ENCODE measurements around the gene RXRB.

Gene RXRB

DNA sequence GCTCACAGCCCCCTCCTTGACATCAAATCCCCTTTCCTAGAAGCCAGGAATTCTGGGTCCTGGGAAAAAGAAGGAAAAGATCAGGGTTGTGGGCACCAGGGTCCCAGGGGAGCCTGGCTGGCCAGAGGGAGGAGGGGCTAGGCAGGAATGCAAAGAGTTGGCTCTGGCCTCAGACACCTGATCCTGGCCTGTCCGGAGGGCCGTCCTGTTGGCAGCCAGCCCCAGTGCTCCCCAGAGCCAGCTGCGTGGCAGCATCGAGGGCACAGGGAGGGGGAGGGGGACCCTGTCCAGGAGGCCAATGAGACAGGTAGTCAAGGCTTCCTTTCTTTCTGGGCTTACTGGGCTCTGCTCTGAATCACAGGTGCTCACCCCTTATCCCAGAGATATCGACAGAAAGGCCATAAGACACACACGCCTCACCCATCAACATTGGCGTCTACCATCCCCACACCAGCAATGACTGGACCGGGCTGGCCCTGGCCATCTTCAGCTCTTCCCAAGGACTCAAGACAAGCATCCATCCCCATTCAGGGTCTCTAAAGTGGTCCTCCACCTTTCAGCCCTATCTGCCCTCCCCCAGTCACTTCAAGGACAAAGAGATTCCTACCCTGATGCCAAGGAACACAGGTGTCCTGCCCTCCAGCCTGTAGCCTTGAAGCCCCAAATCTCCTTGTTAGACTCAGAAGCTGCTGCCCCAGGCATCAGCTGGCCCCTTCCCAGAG lies 8.9 kb downstream of the RXRB start:
- peaks cover 19% of the 10 kb centered on the region for H3K36me3 ChIP-seq (ENCODE audit: control insufficient read depth, insufficient read depth, low read length)
- H3K4me1 ChIP-seq (ENCODE audit: control insufficient read depth, insufficient read depth, low read length) = no peaks in the 10 kb centered on the region
- H3K27ac ChIP-seq (ENCODE audit: low read depth, low read length) = no peak overlapping the region
- peaks cover 17% of the 10 kb centered on the region for H3K27me3 ChIP-seq (ENCODE audit: control insufficient read depth, insufficient read depth, low read length)
- H3K9ac ChIP-seq (ENCODE audit: low read length) = no peak overlapping the region
- H3K4me3 ChIP-seq (ENCODE audit: low read length) = no peak overlapping the region

DNA sequence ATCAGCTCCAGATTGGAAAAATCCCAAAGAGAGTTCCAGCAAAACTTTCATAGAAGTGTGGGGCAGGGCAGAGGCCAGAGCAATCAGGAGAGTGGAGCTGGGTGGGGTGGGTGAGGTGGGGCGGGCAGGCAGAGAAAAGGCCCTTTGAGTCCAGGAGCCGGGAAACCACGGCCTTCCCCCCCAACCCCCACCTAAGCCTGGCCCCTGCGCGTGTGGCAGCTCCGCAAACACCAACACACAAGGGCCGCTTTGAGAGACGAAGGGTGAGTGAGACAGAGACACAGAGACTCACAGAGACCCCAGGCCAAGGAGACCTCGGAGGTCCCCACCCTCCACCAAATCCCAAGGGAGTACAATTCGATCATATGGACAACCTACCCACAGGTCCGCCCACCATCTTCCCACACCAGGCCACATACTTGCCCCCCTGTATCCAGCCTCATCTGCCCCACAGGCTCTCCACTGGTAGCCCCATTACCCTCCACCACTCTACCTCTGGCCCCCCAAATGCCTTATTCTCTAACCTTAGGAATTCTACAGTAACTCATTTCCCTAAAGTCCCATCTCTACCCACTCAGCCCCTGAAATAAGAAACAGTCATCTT lies 9.9 kb downstream of the RXRB start:
- no peak overlapping the region for H3K27ac ChIP-seq (ENCODE audit: low read depth, low read length)
- H3K4me3 ChIP-seq (ENCODE audit: low read length) = no peak overlapping the region
- H3K9ac ChIP-seq (ENCODE audit: low read length) = no peak overlapping the region
- peaks cover 17% of the 10 kb centered on the region for H3K27me3 ChIP-seq (ENCODE audit: control insufficient read depth, insufficient read depth, low read length)
- H3K4me1 ChIP-seq (ENCODE audit: control insufficient read depth, insufficient read depth, low read length) = no peaks in the 10 kb centered on the region
- H3K36me3 ChIP-seq (ENCODE audit: control insufficient read depth, insufficient read depth, low read length) = peaks cover 9% of the 10 kb centered on the region

DNA sequence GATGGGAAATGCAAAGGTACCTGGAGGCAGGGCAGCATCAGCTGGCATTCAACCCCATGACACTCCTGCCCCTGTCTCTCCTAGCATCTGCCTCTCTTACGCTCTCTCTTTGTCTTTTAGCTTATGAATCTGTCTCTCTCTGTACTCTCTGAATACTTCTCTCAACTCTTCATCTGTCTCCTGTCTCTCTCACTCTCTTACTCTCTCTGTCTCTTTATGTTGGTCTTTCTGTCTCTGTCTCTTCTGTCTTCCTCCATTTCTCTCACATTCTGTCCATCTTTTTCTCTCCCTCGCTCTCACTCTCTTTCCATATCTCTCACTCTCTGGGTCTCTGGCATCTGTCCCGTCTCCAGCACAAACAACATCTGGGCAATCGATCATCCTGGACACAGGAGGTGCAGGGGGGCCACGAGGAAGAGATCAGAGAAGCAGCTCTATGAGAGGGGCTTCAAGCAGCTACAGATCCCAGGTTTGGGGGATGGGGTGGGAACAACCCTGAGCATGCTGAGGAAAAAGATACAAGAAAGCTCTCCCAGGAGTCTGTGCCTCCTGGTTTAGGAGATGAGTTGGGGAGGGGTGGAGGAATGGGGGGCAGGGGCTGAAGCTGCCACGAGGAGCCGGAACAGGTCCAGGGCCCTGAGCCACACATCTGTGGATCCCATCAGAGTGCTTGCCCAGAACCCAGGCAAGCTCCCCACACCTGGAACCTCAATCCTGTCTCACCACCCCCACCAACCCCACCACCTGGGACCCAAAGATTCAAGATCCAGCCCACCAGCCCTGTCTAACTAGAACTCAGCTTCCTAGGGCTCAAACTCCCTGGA lies 10.6 kb downstream of the RXRB start:
- Histone ChIP-seq H3K36me3 (ENCODE audit: control insufficient read depth, insufficient read depth, low read length) (peaks cover 4% of the 10 kb centered on the region), H3K27me3 (ENCODE audit: control insufficient read depth, insufficient read depth, low read length) (peaks cover 17% of the 10 kb centered on the region), H3K4me3 (ENCODE audit: low read length) (no peak overlapping the region), H3K9ac (ENCODE audit: low read length) (no peak overlapping the region), H3K27ac (ENCODE audit: low read depth, low read length) (no peak overlapping the region), H3K4me1 (ENCODE audit: control insufficient read depth, insufficient read depth, low read length) (no peaks in the 10 kb centered on the region)

DNA sequence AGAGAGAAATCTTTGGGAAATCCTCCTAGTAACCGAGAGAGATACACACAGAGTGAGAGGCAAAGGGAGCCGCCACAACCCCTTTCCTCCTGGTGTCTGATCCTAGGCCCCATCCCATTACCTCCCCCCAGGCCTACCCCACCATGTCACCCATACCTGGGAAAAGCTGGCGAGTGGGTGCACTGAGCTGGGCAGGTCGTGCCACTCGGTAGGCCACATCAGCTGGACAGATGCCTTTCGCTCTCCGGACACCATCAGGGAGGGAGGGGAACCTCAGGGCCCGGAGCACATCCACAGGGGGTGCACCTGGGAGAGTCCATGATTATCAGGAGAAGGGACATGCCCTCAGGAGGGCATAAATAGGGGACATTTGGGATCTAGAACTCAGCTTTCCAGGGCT lies 11.3 kb downstream of the RXRB start:
- H3K9ac ChIP-seq (ENCODE audit: low read length) = no peak overlapping the region
- no peak overlapping the region for H3K4me3 ChIP-seq (ENCODE audit: low read length)
- H3K27me3 ChIP-seq (ENCODE audit: control insufficient read depth, insufficient read depth, low read length) = peaks cover 17% of the 10 kb centered on the region
- no peak overlapping the region for H3K27ac ChIP-seq (ENCODE audit: low read depth, low read length)
- H3K4me1 ChIP-seq (ENCODE audit: control insufficient read depth, insufficient read depth, low read length) = no peaks in the 10 kb centered on the region
- H3K36me3 ChIP-seq (ENCODE audit: control insufficient read depth, insufficient read depth, low read length) = peaks cover 2% of the 10 kb centered on the region

DNA sequence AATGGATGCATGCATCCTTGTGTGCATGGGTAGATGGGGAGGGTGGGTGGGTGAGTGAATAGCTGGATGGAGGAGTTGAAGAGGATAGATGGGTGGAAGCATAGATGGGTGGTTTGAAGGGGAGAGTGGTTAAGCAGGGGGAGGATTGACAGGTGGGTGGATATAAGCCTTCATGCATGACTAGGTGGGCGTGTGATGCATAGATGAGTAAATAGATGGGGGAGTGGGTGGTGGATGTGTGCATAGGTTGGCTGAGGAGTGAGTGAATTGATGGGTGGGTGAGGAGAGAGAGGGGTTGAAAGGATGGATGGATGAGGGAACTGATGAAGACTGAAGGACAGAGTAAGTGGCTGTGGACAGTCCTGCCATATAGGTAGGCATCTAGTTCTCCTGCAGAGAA lies 12.7 kb downstream of the RXRB start:
- Histone ChIP-seq H3K27me3 (ENCODE audit: control insufficient read depth, insufficient read depth, low read length) (peaks cover 17% of the 10 kb centered on the region), H3K36me3 (ENCODE audit: control insufficient read depth, insufficient read depth, low read length) (no peaks in the 10 kb centered on the region), H3K27ac (ENCODE audit: low read depth, low read length) (no peak overlapping the region), H3K9ac (ENCODE audit: low read length) (no peak overlapping the region), H3K4me1 (ENCODE audit: control insufficient read depth, insufficient read depth, low read length) (no peaks in the 10 kb centered on the region), H3K4me3 (ENCODE audit: low read length) (no peak overlapping the region)

DNA sequence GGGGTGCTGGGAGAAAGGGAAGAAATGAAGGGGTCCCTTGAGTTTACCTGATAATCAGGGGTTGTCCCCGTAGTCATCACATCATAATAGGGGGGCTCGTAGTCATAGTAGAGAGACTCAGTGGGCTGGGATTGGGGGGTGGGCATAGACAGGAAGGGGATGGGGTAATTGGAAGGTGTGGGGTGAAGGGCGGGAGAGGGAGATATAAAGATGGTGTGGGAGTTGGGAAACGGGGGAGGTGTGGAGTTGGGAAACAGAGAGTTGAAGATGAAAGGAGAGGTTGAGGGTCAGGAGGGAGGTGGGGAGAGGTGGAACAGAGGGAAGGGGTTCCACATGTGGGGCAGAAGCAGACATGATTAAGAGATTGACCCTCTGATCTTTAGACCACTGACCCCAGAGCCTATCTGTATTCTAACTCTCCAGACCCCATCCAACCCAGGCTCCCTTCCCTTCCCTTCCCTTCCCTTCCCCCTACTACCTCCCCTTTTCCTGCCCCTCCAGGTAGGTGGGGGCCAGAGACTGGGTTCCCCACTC lies 14.7 kb downstream of the RXRB start:
- H3K4me1 ChIP-seq (ENCODE audit: control insufficient read depth, insufficient read depth, low read length) = no peaks in the 10 kb centered on the region
- H3K36me3 ChIP-seq (ENCODE audit: control insufficient read depth, insufficient read depth, low read length) = no peaks in the 10 kb centered on the region
- H3K9ac ChIP-seq (ENCODE audit: low read length) = no peak overlapping the region
- peaks cover 3% of the 10 kb centered on the region for H3K27me3 ChIP-seq (ENCODE audit: control insufficient read depth, insufficient read depth, low read length)
- H3K4me3 ChIP-seq (ENCODE audit: low read length) = no peak overlapping the region
- no peak overlapping the region for H3K27ac ChIP-seq (ENCODE audit: low read depth, low read length)

DNA sequence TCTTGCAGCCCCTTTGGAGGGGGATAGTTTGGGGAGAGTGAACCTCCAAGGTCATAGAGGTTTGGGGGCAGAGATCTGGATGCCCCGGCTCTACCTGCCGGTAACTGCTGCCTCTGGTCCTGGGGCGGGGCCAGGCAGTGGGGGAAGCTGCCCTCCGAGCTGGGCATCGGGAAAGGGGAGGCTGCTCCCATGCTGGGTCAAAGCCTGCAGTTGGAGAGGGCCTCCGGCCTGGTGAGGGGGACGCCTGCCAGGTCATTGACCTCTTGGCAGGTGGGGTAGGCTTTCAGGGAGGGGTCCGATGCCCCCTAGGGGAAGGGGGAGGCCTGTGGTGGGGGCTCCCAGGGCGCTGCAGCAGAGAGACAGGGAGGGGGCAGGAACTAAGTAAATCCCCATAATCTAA lies 15.3 kb downstream of the RXRB start:
- Histone ChIP-seq H3K4me3 (ENCODE audit: low read length) (no peak overlapping the region), H3K4me1 (ENCODE audit: control insufficient read depth, insufficient read depth, low read length) (no peaks in the 10 kb centered on the region), H3K27ac (ENCODE audit: low read depth, low read length) (no peak overlapping the region), H3K9ac (ENCODE audit: low read length) (no peak overlapping the region), H3K27me3 (ENCODE audit: control insufficient read depth, insufficient read depth, low read length) (peaks cover 3% of the 10 kb centered on the region), H3K36me3 (ENCODE audit: control insufficient read depth, insufficient read depth, low read length) (no peaks in the 10 kb centered on the region)

DNA sequence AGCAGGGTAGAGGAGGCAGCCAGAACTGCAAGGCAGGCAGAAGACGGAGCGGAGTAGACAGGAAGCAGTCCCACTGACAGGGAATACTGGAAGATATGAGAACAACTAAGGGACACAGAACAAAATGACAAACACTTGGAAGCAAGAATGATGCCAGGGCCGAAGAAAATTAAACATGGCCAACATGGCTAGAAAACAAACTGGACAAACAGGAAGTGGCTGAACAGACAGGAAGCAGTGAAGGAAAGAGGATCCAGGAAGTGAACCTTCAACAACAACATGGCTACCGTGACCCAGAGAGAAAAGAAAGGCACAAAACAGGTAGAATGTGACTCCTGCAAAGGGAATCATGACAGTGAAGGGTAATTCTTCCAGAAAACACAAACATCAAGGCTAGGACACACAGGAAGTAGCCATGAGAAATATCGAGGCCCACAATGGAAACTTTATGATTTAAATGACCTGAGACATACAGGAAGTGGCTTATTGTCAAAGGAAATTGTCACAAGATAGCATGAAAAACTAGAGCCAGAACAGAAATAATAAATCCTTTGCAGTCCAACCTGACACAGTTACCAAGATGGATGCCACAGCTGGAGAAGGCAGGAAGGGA lies 17.3 kb downstream of the RXRB start:
- Histone ChIP-seq H3K9ac (ENCODE audit: low read length) (no peak overlapping the region), H3K36me3 (ENCODE audit: control insufficient read depth, insufficient read depth, low read length) (no peaks in the 10 kb centered on the region), H3K4me1 (ENCODE audit: control insufficient read depth, insufficient read depth, low read length) (no peaks in the 10 kb centered on the region), H3K27me3 (ENCODE audit: control insufficient read depth, insufficient read depth, low read length) (peaks cover 1% of the 10 kb centered on the region), H3K27ac (ENCODE audit: low read depth, low read length) (no peak overlapping the region), H3K4me3 (ENCODE audit: low read length) (no peak overlapping the region)

DNA sequence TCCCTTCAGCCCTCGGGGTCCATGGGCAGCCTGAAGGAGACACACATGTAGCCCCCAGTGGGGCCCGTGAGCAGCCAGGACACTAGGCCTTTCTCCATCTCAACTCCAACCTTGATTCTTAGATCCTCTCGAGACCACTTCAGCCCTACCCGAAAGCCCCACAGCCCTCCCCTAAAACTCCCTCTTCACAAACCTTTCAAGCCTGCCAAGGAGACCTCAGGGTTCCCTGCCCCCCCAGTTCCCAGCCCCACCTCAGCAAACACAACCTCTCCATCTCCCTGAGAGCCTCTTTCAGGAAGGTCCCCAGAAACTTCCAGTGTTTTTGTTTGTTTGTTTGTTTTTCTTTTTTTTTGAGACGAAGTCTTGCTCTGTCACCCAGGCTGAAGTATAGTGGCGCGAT lies 19.3 kb downstream of the RXRB start:
- H3K9ac ChIP-seq (ENCODE audit: low read length) = no peak overlapping the region
- no peak overlapping the region for H3K27ac ChIP-seq (ENCODE audit: low read depth, low read length)
- H3K27me3 ChIP-seq (ENCODE audit: control insufficient read depth, insufficient read depth, low read length) = no peaks in the 10 kb centered on the region
- H3K4me3 ChIP-seq (ENCODE audit: low read length) = no peak overlapping the region
- H3K36me3 ChIP-seq (ENCODE audit: control insufficient read depth, insufficient read depth, low read length) = no peaks in the 10 kb centered on the region
- H3K4me1 ChIP-seq (ENCODE audit: control insufficient read depth, insufficient read depth, low read length) = no peaks in the 10 kb centered on the region

DNA sequence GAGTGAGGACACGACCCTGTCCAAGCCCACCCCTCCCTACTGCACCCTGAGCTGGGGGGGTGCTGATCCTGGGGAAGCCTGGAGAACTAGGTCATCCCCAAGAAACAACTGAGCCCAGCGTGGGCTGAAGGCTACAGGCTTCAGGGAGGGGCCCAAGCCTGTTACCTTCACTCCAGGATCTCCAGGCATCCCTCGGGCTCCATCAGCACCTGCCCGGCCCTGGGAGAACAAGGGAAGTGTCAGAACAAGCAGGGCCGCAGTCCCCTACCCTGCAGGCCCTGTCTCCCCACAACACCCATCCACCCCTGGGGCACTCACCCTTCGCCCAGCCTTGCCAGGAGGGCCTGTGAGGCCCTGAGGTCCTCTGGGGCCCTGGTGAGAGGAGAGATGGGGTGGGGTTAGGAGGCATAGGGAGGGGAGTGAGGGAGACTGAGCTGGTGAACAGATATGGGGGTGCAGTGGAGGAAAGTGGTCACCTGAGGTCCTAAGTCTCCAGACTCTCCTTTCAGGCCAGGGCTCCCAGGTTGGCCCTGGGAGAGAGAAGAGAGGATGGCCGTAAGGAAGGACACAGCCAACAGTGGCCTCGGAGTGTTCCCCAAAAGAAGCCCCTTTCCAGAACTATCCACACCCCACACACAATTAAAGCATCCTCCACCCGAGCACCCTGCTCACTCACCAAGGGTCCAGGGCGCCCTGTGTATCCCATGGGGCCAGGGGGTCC lies 21.6 kb downstream of the RXRB start:
- no peak overlapping the region for H3K9ac ChIP-seq (ENCODE audit: low read length)
- H3K36me3 ChIP-seq (ENCODE audit: control insufficient read depth, insufficient read depth, low read length) = no peaks in the 10 kb centered on the region

DNA sequence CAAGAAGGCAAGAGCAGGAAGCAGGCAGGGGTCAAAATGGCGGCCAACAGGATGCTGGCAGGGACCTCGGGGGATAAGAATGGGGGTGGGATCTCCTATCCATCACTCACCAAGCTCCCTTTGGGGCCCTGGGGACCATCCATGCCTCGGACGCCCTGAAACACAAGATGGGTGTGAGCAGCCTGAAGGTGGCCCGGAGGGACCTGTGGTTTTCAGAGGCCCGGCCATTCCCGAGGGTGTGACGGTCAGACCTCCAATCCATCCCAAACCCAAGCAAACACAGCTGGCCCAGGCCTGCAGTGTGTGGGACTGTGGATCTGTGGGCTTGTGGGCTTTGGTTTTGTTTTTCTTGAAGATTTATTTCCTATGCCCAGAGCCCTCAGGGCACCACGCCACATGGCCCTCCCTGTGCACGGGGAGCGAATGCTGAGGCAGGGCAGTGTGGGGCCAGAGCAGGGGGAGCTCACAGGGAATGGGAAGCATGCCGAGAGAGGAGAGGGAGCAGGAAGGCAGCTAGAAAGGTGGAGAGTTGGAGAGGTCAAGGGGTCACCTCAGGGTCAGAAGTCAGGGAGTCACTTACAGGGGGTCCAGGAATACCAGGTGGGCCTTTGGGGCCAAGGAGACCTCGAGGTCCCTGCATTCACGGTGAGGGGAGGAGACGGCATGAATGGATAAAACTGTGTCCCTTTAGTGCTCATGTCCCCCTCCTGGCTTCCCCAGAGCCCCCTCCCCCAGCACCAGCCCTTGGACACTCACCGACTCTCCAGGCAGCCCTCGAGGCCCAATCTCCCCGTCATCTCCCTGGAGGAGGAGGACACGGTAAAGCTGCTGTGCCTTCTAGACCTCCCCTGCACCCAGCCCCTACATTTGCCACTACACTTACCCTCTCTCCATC lies 22.7 kb downstream of the RXRB start:
- H3K9ac ChIP-seq (ENCODE audit: low read length) = no peak overlapping the region
- no peak overlapping the region for H3K4me3 ChIP-seq (ENCODE audit: low read length)
- H3K27ac ChIP-seq (ENCODE audit: low read depth, low read length) = no peak overlapping the region
- no peaks in the 10 kb centered on the region for H3K36me3 ChIP-seq (ENCODE audit: control insufficient read depth, insufficient read depth, low read length)
- H3K4me1 ChIP-seq (ENCODE audit: control insufficient read depth, insufficient read depth, low read length) = no peaks in the 10 kb centered on the region
- no peaks in the 10 kb centered on the region for H3K27me3 ChIP-seq (ENCODE audit: control insufficient read depth, insufficient read depth, low read length)

More for the DNA sequence above, 21.6 kb downstream of the RXRB start:
- H3K27me3 ChIP-seq (ENCODE audit: control insufficient read depth, insufficient read depth, low read length) = no peaks in the 10 kb centered on the region
- no peaks in the 10 kb centered on the region for H3K4me1 ChIP-seq (ENCODE audit: control insufficient read depth, insufficient read depth, low read length)
- H3K4me3 ChIP-seq (ENCODE audit: low read length) = no peak overlapping the region
- H3K27ac ChIP-seq (ENCODE audit: low read depth, low read length) = no peak overlapping the region
